Heart right ventricle (tissue), 16 donors: ENCODE results near the gene KLF17. TPM values are rescaled to one million over a fixed set of nuclear protein-coding genes. Genes with fewer than 3 reads are reported as not detected.

Experiments
- ATAC-seq, 8 donors: fragments of 200-7000 bp; cut with Tn5 transposase; one replicate each; pipeline ENCODE4 v1.9.1; 2020; ENCODE audit warnings: mild to moderate bottlenecking in 8 of 8, moderate library complexity in 8 of 8, moderate number of reproducible peaks in 1 of 8
- DNase-seq, 2 donors: peaks; one replicate each; pipeline ENCODE4 v3.0.0-alpha.2; 2020
- H3K27ac ChIP-seq, 10 donors: fragments of 200-600 bp; sonication (generic) in 2 of 10; one replicate each; pipeline versions ENCODE4 v1.5.0 to v1.8.0; 2020 to 2022; ENCODE audit warnings: mild to moderate bottlenecking in 3 of 10
- H3K27me3 ChIP-seq, 7 donors: fragments of 200-600 bp; one replicate each; pipeline ENCODE4 v1.8.0; 2021 to 2022; ENCODE audit warnings: mild to moderate bottlenecking in 2 of 7
- H3K36me3 ChIP-seq, 9 donors: fragments of 200-600 bp; sonication (generic) in 1 of 9; one replicate each; pipeline versions ENCODE4 v1.5.0 to v1.8.0; 2020 to 2022; ENCODE audit warnings: mild to moderate bottlenecking in 2 of 9
- H3K4me1 ChIP-seq, 9 donors: fragments of 200-600 bp; sonication (generic) in 1 of 9; one replicate each; pipeline versions ENCODE4 v1.5.0 to v1.8.0; 2020 to 2022; ENCODE audit warnings: mild to moderate bottlenecking in 4 of 9
- H3K4me3 ChIP-seq, 10 donors: fragments of 200-600 bp; sonication (generic) in 2 of 10; one replicate each; pipeline versions ENCODE4 v1.5.0 to v1.8.0; 2020 to 2022; ENCODE audit warnings: mild to moderate bottlenecking in 7 of 10, moderate library complexity in 2 of 10
- H3K9me3 ChIP-seq, 11 donors: fragments of 200-600 bp in 10 of 11; sonication (generic) in 2 of 11; one replicate each; pipeline versions ENCODE4 v1.5.0 to v1.8.0; 2013 to 2022; ENCODE audit warnings: mild to moderate bottlenecking in 2 of 11, control low read depth in 1 of 11, moderate library complexity in 1 of 11
- CTCF ChIP-seq, 9 donors: fragments of 200-600 bp; sonication (generic) in 2 of 9; IDR thresholded peaks; one replicate each; pipeline versions ENCODE4 v1.5.0 to v1.8.0; 2021 to 2022; ENCODE audit warnings: antibody characterized with exemption in 9 of 9, mild to moderate bottlenecking in 5 of 9, moderate library complexity in 1 of 9
- WGBS, 2 donors: extraction: QIAGEN DNeasy Blood & Tissue Kit; methylation state at CpG; one replicate each; pipeline ENCODE4 v1.1.7; 2013; ENCODE audit warnings: inconsistent platforms in 1 of 2; 5-methylcytosine and 5-hydroxymethylcytosine counted together
- intact Hi-C, 10 donors: fragments of 100-400 bp; cut with DNase I; formaldehyde crosslinking; loops; one replicate each; pipeline versions ENCODE4 v1.11.1 to v1.14.2; 2022
- polyA plus RNA-seq, 2 donors: library from polyadenylated mRNA; stranded (reverse); fragments of 200-250 nt; gene quantifications; one replicate each; pipeline ENCODE4 v1.2.3, GENCODE V29; 2013
- total RNA-seq, 10 donors: library from RNA; stranded (reverse); fragmentation: NEBNext Ultra II Directional in 3 of 10; extraction: Animal tissue kit (Norgen Biotek cat#: 25700) in 3 of 10; gene quantifications; one replicate each; pipeline versions ENCODE4 v1.2.1 to v1.2.4, GENCODE V29; 2021 to 2023
- donor health status: Arrhythmogenic right ventricular cardiomyopathy.
- donor health status: ischemic (EF 13 %, LVEDD 7.1; RV severe dilation, severe dysfunction).
- donor health status: healthy with polysubstance abuse.
- donor health status: DM: no; HTN: yes; CAD: no.
- donor health status: DM: no; HTN: no; CAD: no.
- donor health status: ischemic (EF 25% LVEDD 6.9; RV normal size, moderate dysfunction).
- donor health status: ischemic (EF 25% LVEDD 5.7; RV mildly dilated, moderate dysfunction).
- donor health status: healthy.
- donor health status: DM: yes; HTN: yes; CAD: no.
- donor health status: Ischemic cardiomyopathy.
- donor health status: ischemic (EF 35%, LVEDD 5.7; RV mildly dilated, moderate dysfunction).
- donor health status: nonischemic (EF 11% LVEDD 7.7; RV severe dilation, severe dysfunction).
- donor health status: DM: yes; HTN: yes; CAD: no.
- donor health status: PGD.
- donor health status: ischemic (EF 29% LVEDD 5.4; RV normal size, mild dysfunction).
- donor health status: nonischemic (EF 23%, LVEDD 6.1; RV moderate dilation, normal function).

The KLF17 gene
- total and polyA plus RNA-seq, 12 donors = 0.01 to 0.12 TPM; not detected in 10

GRCh38 chr1:44101328-44101727, 17.3 kb upstream of the KLF17 start:
- no peaks in the 10 kb centered on the region for H3K36me3 ChIP-seq
- intact Hi-C loops = no loop called here
- ATAC-seq (no peak), DNase-seq (no peak)
- H3K9me3 ChIP-seq = peaks cover 0 to 16% (median 0%) of the 10 kb centered on the region in 11 donors
- no peak for TF ChIP-seq CTCF (IDR thresholded peaks at IDR 0.05)
- H3K27me3 ChIP-seq = peaks cover 0 to 23% (median 6%) of the 10 kb centered on the region in 7 donors
- H3K27ac ChIP-seq = no peak overlapping the region
- H3K4me3 ChIP-seq = no peak overlapping the region
- H3K4me1 ChIP-seq = no peaks in the 10 kb centered on the region
- WGBS, 2 donors = 60 to 61% methylated on average over 7 of the region's 7 CpGs

- DNase-seq (no peak), ATAC-seq (no peak)
- no peaks in the 10 kb centered on the region for H3K9me3 ChIP-seq
- peaks cover 0 to 43% (median 13%) of the 10 kb centered on the region in 7 donors for H3K27me3 ChIP-seq
- H3K27ac ChIP-seq = no peak overlapping the region
- intact Hi-C loops = no loop called here
- no peaks in the 10 kb centered on the region for H3K36me3 ChIP-seq
- TF ChIP-seq CTCF (IDR thresholded peaks at IDR 0.05) = peak in 3 of 9 donors; percentile 16 to 30 (median 26)
- no peak overlapping the region for H3K4me3 ChIP-seq
- 59 to 60% methylated on average over 46 of the region's 46 CpGs for WGBS, 2 donors
- no peaks in the 10 kb centered on the region for H3K4me1 ChIP-seq
These were observed 15.1 kb upstream of the KLF17 start for GRCh38 chr1:44103270-44104131.

GRCh38 chr1:44105810-44106209, 12.8 kb upstream of the KLF17 start:
- H3K36me3 ChIP-seq = no peaks in the 10 kb centered on the region
- no peak for TF ChIP-seq CTCF (IDR thresholded peaks at IDR 0.05)
- no peak for DNase-seq
- no peaks in the 10 kb centered on the region for H3K9me3 ChIP-seq
- peaks cover 0 to 45% (median 13%) of the 10 kb centered on the region in 7 donors for H3K27me3 ChIP-seq
- no peak for ATAC-seq
- intact Hi-C loops = no loop called here
- 71 to 76% methylated on average over 3 of the region's 3 CpGs for WGBS, 2 donors
- no peaks in the 10 kb centered on the region for H3K4me1 ChIP-seq
- H3K27ac ChIP-seq = no peak overlapping the region
- H3K4me3 ChIP-seq = no peak overlapping the region

- TF ChIP-seq CTCF (IDR thresholded peaks at IDR 0.05) = no peak
- H3K36me3 ChIP-seq = no peaks in the 10 kb centered on the region
- intact Hi-C loops = no loop called here
- 90% methylated on average over 1 of the region's 1 CpG for WGBS, 2 donors
- DNase-seq (no peak), ATAC-seq (no peak)
- H3K4me1 ChIP-seq = no peaks in the 10 kb centered on the region
- H3K4me3 ChIP-seq = no peak overlapping the region
- H3K9me3 ChIP-seq = no peaks in the 10 kb centered on the region
- peaks cover 0 to 45% (median 13%) of the 10 kb centered on the region in 7 donors for H3K27me3 ChIP-seq
- H3K27ac ChIP-seq = no peak overlapping the region
These were observed 10.4 kb upstream of the KLF17 start for GRCh38 chr1:44108241-44108640.
